Stomach (tissue), 9 donors: ENCODE data around the gene PPM1L. TPM values are rescaled to one million over a fixed set of nuclear protein-coding genes. Genes with fewer than 3 reads are reported as not detected.

ENCODE experiments used
- DNase-seq, 2 donors: peaks; one replicate each; pipeline versions ENCODE4 v3.0.0 to v3.0.0-alpha.2; 2013 to 2019
- H3K27ac ChIP-seq, 5 donors: fragments of 200-600 bp in 4 of 5; sonication (generic) in 4 of 5; one replicate each; pipeline ENCODE4 v1.5.1; 2013 to 2019; ENCODE audit warnings: mild to moderate bottlenecking in 1 of 5, moderate library complexity in 1 of 5
- H3K27me3 ChIP-seq, 3 donors: fragments of 200-600 bp; sonication (generic); one replicate each; pipeline ENCODE4 v1.5.1; 2017 to 2019; ENCODE audit warnings: mixed run types in 1 of 3
- H3K36me3 ChIP-seq, 4 donors: fragments of 200-600 bp; sonication (generic); 1 replicate in 3 of 4; 2 replicates in 1 of 4; pipeline ENCODE4 v1.5.1; 2016 to 2019
- H3K4me1 ChIP-seq, 4 donors: fragments of 200-600 bp; sonication (generic); one replicate each; pipeline ENCODE4 v1.5.1; 2016 to 2019
- H3K4me3 ChIP-seq, 4 donors: fragments of 200-600 bp; sonication (generic) in 3 of 4; one replicate each; pipeline ENCODE4 v1.5.1; 2016 to 2019; ENCODE audit warnings: mild to moderate bottlenecking in 1 of 4
- H3K9me3 ChIP-seq, 4 donors: fragments of 200-600 bp; sonication (generic); one replicate each; pipeline ENCODE4 v1.5.1; 2016 to 2019
- CTCF ChIP-seq, 7 experiments: fragments of 450-650 bp in 4 of 7; fragments of 200-600 bp in 3 of 7; sonication (generic) in 3 of 7; IDR thresholded peaks; one replicate each; pipeline ENCODE4 v1.5.1; 2016 to 2019; ENCODE audit warnings: antibody characterized with exemption in 7 of 7, control low read depth in 2 of 7, mild to moderate bottlenecking in 1 of 7
- EP300 ChIP-seq: sonication (generic); formaldehyde crosslinking; IDR thresholded peaks from one replicate; pipeline ENCODE4 v1.6.1; 2017; ENCODE audit warnings: antibody characterized with exemption
- POLR2A ChIP-seq, 4 donors: fragments of 450-650 bp; IDR thresholded peaks; one replicate each; pipeline ENCODE4 v1.6.1; 2016; ENCODE audit warnings: antibody characterized with exemption in 4 of 4, control low read depth in 2 of 4, mild to moderate bottlenecking in 1 of 4, moderate library complexity in 1 of 4
- POLR2AphosphoS5 ChIP-seq, 3 donors: sonication (generic); formaldehyde crosslinking; IDR thresholded peaks; one replicate each; pipeline ENCODE4 v1.6.1; 2016; ENCODE audit warnings: antibody characterized with exemption in 3 of 3
- WGBS, 5 donors: extraction: QIAGEN DNeasy Blood & Tissue Kit in 3 of 5; methylation state at CpG; one replicate each; pipeline versions ENCODE4 v1.1.5 to v1.1.7; 2013 to 2018; 5-methylcytosine and 5-hydroxymethylcytosine counted together
- intact Hi-C: fragments of 100-400 bp; cut with DNase I; formaldehyde crosslinking; loops from one replicate; pipeline ENCODE4 v1.15.1; 2023; ENCODE audit warnings: low total_unique reads
- polyA plus RNA-seq, 3 donors: library from polyadenylated mRNA; stranded (reverse); fragments of 200-250 nt; gene quantifications; one replicate each; pipeline ENCODE4 v1.2.3, GENCODE V29; 2013
- total RNA-seq, 5 donors: library from RNA; depleted of rRNA; stranded (reverse); fragments of >200 nt; gene quantifications; one replicate each; pipeline versions ENCODE4 v1.1.0 to v1.2.3, GENCODE V29; 2014 to 2016
- donor health status: healthy with polysubstance abuse.
- donor health status: Bipolar disorder and iron deficiency.
- donor health status: healthy.

Gene PPM1L
- total and polyA plus RNA-seq, 8 donors = 0.61 to 45.1 (median 15.2) TPM

GRCh38 chr3:160992712-160993111 is 236.7 kb downstream of the PPM1L start:
- no peak overlapping the region for H3K4me3 ChIP-seq
- no peak for TF ChIP-seq POLR2AphosphoS5 (IDR thresholded peaks at IDR 0.05)
- TF ChIP-seq POLR2A (IDR thresholded peaks at IDR 0.05) = no peak
- TF ChIP-seq EP300 = no peak
- TF ChIP-seq CTCF (IDR thresholded peaks at IDR 0.05) = no peak
- no peaks in the 10 kb centered on the region for H3K36me3 ChIP-seq
- intact Hi-C loops = no loop called here
- WGBS, 5 donors = 60 to 82% (median 77%) methylated on average over 3 of the region's 3 CpGs
- H3K27me3 ChIP-seq = no peaks in the 10 kb centered on the region
- DNase-seq = no peak
- no peak overlapping the region for H3K27ac ChIP-seq
- H3K9me3 ChIP-seq = no peaks in the 10 kb centered on the region
- H3K4me1 ChIP-seq = no peaks in the 10 kb centered on the region

GRCh38 chr3:160996811-160997210 is 240.8 kb downstream of the PPM1L start:
- Histone ChIP-seq H3K27me3 (no peaks in the 10 kb centered on the region), H3K27ac (no peak overlapping the region), H3K9me3 (no peaks in the 10 kb centered on the region), H3K4me3 (no peak overlapping the region), H3K36me3 (no peaks in the 10 kb centered on the region), H3K4me1 (peaks cover 0 to 5% (median 0%) of the 10 kb centered on the region in 4 donors)
- no peak for DNase-seq
- intact Hi-C loops = no loop called here
- no peak for TF ChIP-seq POLR2AphosphoS5 (IDR thresholded peaks at IDR 0.05)
- TF ChIP-seq CTCF (IDR thresholded peaks at IDR 0.05) = no peak
- no peak for TF ChIP-seq EP300
- TF ChIP-seq POLR2A (IDR thresholded peaks at IDR 0.05) = no peak

- Histone ChIP-seq H3K4me1 (peaks cover 0 to 5% (median 0%) of the 10 kb centered on the region in 4 donors), H3K27ac (no peak overlapping the region), H3K36me3 (no peaks in the 10 kb centered on the region), H3K4me3 (no peak overlapping the region), H3K27me3 (no peaks in the 10 kb centered on the region), H3K9me3 (no peaks in the 10 kb centered on the region)
- DNase-seq = no peak
- WGBS, 5 donors = 31 to 69% (median 48%) methylated on average over 1 of the region's 1 CpG
- TF ChIP-seq CTCF (IDR thresholded peaks at IDR 0.05) = no peak
- intact Hi-C loops = no loop called here
Observed at GRCh38 chr3:160998581-160998980, 242.6 kb downstream of the PPM1L start.

GRCh38 chr3:160999274-160999673 is 243.2 kb downstream of the PPM1L start:
- peak in 1 of 2 donors; percentile 50 for DNase-seq

More at GRCh38 chr3:160999274-160999673, 243.2 kb downstream of the PPM1L start:
- Histone ChIP-seq H3K4me1 (peaks cover 0 to 5% (median 0%) of the 10 kb centered on the region in 4 donors), H3K36me3 (no peaks in the 10 kb centered on the region), H3K27me3 (no peaks in the 10 kb centered on the region), H3K9me3 (no peaks in the 10 kb centered on the region), H3K27ac (no peak overlapping the region), H3K4me3 (no peak overlapping the region)
- WGBS, 5 donors = 62 to 74% (median 69%) methylated on average over 5 of the region's 5 CpGs
- TF ChIP-seq EP300 (no peak), POLR2AphosphoS5 (IDR thresholded peaks at IDR 0.05) (no peak), CTCF (IDR thresholded peaks at IDR 0.05) (no peak), POLR2A (IDR thresholded peaks at IDR 0.05) (no peak)
- intact Hi-C loops = no loop called here
